ENCODE measurements around the gene ZNF490. TPM values are rescaled to one million over a fixed set of nuclear protein-coding genes. Genes with fewer than 3 reads are reported as not detected.
"Not testable (repeated sequence)": the region's sequence is repeated elsewhere in the genome, so short reads cannot be mapped to it uniquely, and the experiment has no call there.

Gene ZNF490
- total and polyA plus RNA-seq, 8 donors: 0.25 to 7.5 (median 4.7) TPM; not detected in 2

DNA sequence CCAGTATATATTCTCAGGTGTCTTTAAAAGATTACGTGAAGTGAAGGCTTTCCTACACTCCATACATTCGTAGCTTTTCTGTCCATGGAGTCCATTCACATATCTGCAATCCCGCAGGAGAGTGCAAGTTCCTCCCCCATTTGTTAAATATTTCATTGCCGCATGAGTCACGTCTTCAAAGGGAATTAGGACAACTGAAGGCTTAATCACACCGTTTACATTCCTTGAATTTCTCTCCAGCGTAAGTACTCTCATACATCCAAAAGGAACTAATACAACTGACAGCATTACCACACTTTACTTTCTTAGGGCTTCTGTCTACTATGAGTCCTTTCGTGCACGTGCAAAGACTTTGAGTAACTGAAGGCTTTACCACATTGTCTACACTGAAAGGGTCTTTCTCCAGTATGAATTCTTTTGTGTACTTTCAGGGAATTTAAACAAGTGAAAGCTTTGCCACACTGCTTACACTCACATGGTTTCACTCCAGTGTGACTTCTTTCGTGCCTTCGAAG, 30.4 kb downstream of the ZNF490 start:
- 82 to 92% (median 86%) methylated on average over 11 of the region's 11 CpGs for WGBS, 5 donors
- Histone ChIP-seq H3K27me3 (no peaks in the 10 kb centered on the region), H3K4me3 (no peak overlapping the region), H3K4me1 (no peaks in the 10 kb centered on the region), H3K9me3 (peaks cover 11 to 44% (median 31%) of the 10 kb centered on the region in 4 donors), H3K27ac (no peak overlapping the region), H3K36me3 (peaks cover 22 to 69% (median 57%) of the 10 kb centered on the region in 4 donors)
- DNase-seq: no peak
- no peak for TF ChIP-seq EP300 (IDR thresholded peaks at IDR 0.05)
- TF ChIP-seq, protein P1, sequence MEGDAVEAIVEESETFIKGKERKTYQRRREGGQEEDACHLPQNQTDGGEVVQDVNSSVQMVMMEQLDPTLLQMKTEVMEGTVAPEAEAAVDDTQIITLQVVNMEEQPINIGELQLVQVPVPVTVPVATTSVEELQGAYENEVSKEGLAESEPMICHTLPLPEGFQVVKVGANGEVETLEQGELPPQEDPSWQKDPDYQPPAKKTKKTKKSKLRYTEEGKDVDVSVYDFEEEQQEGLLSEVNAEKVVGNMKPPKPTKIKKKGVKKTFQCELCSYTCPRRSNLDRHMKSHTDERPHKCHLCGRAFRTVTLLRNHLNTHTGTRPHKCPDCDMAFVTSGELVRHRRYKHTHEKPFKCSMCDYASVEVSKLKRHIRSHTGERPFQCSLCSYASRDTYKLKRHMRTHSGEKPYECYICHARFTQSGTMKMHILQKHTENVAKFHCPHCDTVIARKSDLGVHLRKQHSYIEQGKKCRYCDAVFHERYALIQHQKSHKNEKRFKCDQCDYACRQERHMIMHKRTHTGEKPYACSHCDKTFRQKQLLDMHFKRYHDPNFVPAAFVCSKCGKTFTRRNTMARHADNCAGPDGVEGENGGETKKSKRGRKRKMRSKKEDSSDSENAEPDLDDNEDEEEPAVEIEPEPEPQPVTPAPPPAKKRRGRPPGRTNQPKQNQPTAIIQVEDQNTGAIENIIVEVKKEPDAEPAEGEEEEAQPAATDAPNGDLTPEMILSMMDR (IDR thresholded peaks at IDR 0.05): no peak
- TF ChIP-seq POLR2A (IDR thresholded peaks at IDR 0.05): no peak
- no peak for TF ChIP-seq POLR2AphosphoS5 (IDR thresholded peaks at IDR 0.05)
- intact Hi-C loops (cut with DNase I; ENCODE audit: low total_unique reads): no loop called here

DNA sequence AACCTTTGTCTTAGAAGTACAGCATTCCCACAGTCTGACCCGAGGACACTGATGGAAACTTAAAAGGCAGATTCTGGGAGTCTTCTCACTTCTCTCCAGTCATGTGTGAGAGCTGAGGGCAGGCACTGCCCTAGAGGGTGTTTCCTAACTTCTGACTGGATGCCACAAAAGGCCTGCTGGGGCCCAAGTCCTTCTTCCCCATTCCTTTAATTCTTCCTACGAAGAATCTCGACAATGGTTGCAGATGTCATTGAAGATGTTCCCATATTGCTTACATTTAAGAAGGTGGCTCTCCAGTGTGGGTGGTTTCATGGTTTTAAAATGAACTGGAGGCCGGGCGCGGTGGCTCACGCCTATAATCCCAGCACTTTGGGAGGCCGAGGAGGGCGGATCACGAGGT, 32.0 kb downstream of the ZNF490 start:
- intact Hi-C loops (cut with DNase I; ENCODE audit: low total_unique reads): no loop called here
- TF ChIP-seq EP300 (IDR thresholded peaks at IDR 0.05) (no peak), POLR2AphosphoS5 (IDR thresholded peaks at IDR 0.05) (no peak), POLR2A (IDR thresholded peaks at IDR 0.05) (no peak)
- TF ChIP-seq, protein P1 (IDR thresholded peaks at IDR 0.05): no peak
- no peak for DNase-seq
- Histone ChIP-seq H3K27me3 (no peaks in the 10 kb centered on the region), H3K4me1 (no peaks in the 10 kb centered on the region), H3K27ac (no peak overlapping the region), H3K4me3 (no peak overlapping the region), H3K36me3 (peaks cover 22 to 69% (median 57%) of the 10 kb centered on the region in 4 donors), H3K9me3 (peaks cover 11 to 39% (median 31%) of the 10 kb centered on the region in 4 donors)
- WGBS, 5 donors: 97 to 99% (median 97%) methylated on average over 10 of the region's 10 CpGs

DNA sequence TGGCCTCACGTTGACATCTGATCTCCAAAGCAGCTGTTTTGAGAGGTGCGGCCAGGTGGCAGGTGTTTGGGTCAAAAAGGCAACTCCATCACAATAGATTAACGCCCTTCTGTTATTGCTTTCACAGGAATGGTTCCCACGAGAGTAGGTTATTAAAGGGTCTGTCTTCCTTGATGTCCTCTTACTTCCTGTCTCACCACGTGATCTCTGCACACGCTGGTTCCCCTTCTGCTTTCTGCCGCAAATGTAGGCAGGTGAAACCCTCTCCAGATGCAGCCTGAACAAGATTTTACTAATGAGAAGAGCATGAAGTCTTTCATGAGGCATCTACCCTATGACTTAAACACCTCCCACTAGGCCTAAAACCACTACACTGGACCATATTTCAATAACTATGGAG, 36.6 kb downstream of the ZNF490 start:
- peak in 1 of 2 donors; percentile 25 for DNase-seq
- H3K4me1 ChIP-seq: no peaks in the 10 kb centered on the region
- 53 to 63% (median 57%) methylated on average over 7 of the region's 7 CpGs for WGBS, 5 donors
- H3K4me3 ChIP-seq: no peak overlapping the region
- no peaks in the 10 kb centered on the region for H3K27me3 ChIP-seq
- no peaks in the 10 kb centered on the region for H3K9me3 ChIP-seq
- H3K27ac ChIP-seq: no peak overlapping the region
- TF ChIP-seq, protein P1 (IDR thresholded peaks at IDR 0.05): no peak
- no peak for TF ChIP-seq POLR2A (IDR thresholded peaks at IDR 0.05)
- TF ChIP-seq POLR2AphosphoS5 (IDR thresholded peaks at IDR 0.05): no peak
- TF ChIP-seq EP300 (IDR thresholded peaks at IDR 0.05): no peak
- H3K36me3 ChIP-seq: peaks cover 0 to 25% (median 15%) of the 10 kb centered on the region in 4 donors
- intact Hi-C loops (cut with DNase I; ENCODE audit: low total_unique reads): no loop called here

DNA sequence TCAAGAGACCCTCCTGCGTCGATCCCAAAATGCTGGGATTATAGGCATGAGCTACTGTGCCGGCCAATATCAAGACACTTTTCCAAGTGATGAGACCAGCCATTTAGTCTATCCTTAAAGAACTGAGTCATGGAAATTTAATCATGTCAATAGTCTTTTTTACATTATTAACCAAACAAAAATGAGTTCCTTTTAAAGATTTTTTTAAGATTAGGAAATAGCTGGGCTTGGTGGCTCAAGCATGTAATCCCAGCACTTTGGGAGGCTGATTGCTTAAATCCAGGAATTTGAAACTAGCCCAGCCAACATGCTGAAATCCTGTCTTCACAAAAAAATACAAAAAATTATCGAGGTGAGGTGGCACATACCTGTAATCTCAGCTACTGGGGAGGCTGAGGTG, 42.7 kb downstream of the ZNF490 start:
- H3K4me3 ChIP-seq: no peak overlapping the region
- 74 to 90% (median 87%) methylated on average over 4 of the region's 4 CpGs for WGBS, 5 donors
- intact Hi-C loops (cut with DNase I; ENCODE audit: low total_unique reads): loop anchor here (10.0 kb wide), 1 partner anchor 107 kb away; no protein-coding TSS in a partner anchor
- no peaks in the 10 kb centered on the region for H3K9me3 ChIP-seq
- H3K27me3 ChIP-seq: no peaks in the 10 kb centered on the region
- peaks cover 0 to 10% (median 9%) of the 10 kb centered on the region in 4 donors for H3K4me1 ChIP-seq
- no peak for DNase-seq
- H3K36me3 ChIP-seq: no peaks in the 10 kb centered on the region
- TF ChIP-seq, protein P1 (IDR thresholded peaks at IDR 0.05): no peak
- TF ChIP-seq EP300 (IDR thresholded peaks at IDR 0.05): no peak
- TF ChIP-seq POLR2AphosphoS5 (IDR thresholded peaks at IDR 0.05): no peak
- no peak overlapping the region for H3K27ac ChIP-seq

- not testable (repeated sequence) for H3K27ac ChIP-seq, H3K27me3 ChIP-seq, H3K4me3 ChIP-seq, DNase-seq, H3K36me3 ChIP-seq, H3K9me3 ChIP-seq
- peaks cover 0 to 10% (median 9%) of the 10 kb centered on the region in 4 donors for H3K4me1 ChIP-seq
- 87 to 92% (median 90%) methylated on average over 5 of the region's 5 CpGs for WGBS, 5 donors
- intact Hi-C loops (cut with DNase I; ENCODE audit: low total_unique reads): loop anchor here (10.0 kb wide), 1 partner anchor 108 kb away; no protein-coding TSS in a partner anchor
These were observed 44.2 kb downstream of the ZNF490 start for GRCh38 chr19:12566380-12566779.

All from stomach (tissue), 9 donors.